RWPE1 (cell line): ENCODE measurements around the gene AIF1.
A peak's percentile ranks its signal among the peaks of the same experiment; 100 is the strongest.

Source experiments
- CTCF ChIA-PET: fragments of 350-600 bp; sonication (Branson Sonifier 250); formaldehyde crosslinking; extraction: SDS; loops from one replicate; lab custom pipeline; 2021; lab: Yijun Ruan, JAX
- POLR2A ChIA-PET: fragments of 400-600 bp; formaldehyde crosslinking; extraction: SDS; loops from one replicate; lab custom pipeline; 2020; ENCODE audit warnings: antibody characterized with exemption; ENCODE audit not compliant: low non-redundant PET; lab: Yijun Ruan, JAX
- DNase-seq: peaks from one replicate; pipeline ENCODE4 v3.0.0; 2012; ENCODE audit warnings: low spot score
- H3K27ac ChIP-seq: fragments of 450-650 bp; 2 replicates; pipeline ENCODE4 v1.5.1; 2017
- TF ChIP-seq, protein P1 (sequence below): fragments of 450-650 bp; conservative IDR thresholded peaks from 2 replicates; pipeline ENCODE4 v1.5.1; 2017; ENCODE audit warnings: low read depth, mild to moderate bottlenecking

AIF1 gene

DNA sequence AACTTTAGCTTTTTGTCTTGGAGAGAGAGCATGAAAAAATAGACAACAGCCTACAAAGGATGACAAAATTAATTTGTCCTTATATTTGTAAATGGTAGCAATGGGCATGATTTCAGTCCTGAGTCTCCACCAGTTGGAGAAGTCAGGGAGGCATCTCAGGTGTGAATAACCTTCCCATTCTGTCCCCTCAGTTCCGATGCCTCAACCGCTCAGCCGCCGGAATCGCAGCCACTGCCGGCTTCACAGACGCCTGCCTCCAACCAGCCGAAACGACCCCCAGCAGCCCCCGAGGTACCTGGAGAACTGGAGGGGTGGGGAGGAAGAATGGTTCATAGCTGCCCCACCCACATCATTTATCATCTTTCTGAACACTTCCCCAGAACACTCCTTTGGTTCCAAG, 9.0 kb downstream of the AIF1 start:
- no peak overlapping the region for H3K27ac ChIP-seq
- TF ChIP-seq, protein P1, sequence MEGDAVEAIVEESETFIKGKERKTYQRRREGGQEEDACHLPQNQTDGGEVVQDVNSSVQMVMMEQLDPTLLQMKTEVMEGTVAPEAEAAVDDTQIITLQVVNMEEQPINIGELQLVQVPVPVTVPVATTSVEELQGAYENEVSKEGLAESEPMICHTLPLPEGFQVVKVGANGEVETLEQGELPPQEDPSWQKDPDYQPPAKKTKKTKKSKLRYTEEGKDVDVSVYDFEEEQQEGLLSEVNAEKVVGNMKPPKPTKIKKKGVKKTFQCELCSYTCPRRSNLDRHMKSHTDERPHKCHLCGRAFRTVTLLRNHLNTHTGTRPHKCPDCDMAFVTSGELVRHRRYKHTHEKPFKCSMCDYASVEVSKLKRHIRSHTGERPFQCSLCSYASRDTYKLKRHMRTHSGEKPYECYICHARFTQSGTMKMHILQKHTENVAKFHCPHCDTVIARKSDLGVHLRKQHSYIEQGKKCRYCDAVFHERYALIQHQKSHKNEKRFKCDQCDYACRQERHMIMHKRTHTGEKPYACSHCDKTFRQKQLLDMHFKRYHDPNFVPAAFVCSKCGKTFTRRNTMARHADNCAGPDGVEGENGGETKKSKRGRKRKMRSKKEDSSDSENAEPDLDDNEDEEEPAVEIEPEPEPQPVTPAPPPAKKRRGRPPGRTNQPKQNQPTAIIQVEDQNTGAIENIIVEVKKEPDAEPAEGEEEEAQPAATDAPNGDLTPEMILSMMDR = no peak
- POLR2A ChIA-PET = interaction anchor here (1.4 kb wide), 1 partner anchor 29 kb away, joined by 4 read pairs; the partner anchor contains the start of gene BAG6
- DNase-seq = no peak
- CTCF ChIA-PET = interaction anchor here (1.0 kb wide), 1 partner anchor 15 kb away, joined by 3 read pairs; no protein-coding TSS in a partner anchor

DNA sequence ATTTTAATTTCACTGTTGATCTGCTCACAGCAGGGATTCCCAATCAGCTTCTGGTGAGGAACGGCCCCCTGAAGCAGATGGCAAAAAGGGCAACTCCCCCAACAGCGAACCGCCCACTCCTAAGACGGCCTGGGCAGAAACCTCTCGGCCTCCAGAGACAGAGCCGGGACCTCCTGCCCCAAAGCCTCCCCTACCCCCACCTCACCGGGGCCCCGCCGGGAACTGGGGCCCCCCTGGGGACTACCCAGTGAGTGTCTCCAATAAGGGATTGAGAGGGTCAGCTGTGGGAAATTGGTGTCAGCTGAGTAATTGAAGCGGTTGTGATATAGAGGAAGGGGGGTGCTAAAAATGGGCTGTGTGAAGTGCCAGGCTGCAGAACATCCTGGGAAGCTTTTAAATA, 11.9 kb downstream of the AIF1 start:
- TF ChIP-seq, protein P1 = no peak
- CTCF ChIA-PET = no interaction called here
- POLR2A ChIA-PET = no interaction called here
- no peak for DNase-seq
- no peak overlapping the region for H3K27ac ChIP-seq

DNA sequence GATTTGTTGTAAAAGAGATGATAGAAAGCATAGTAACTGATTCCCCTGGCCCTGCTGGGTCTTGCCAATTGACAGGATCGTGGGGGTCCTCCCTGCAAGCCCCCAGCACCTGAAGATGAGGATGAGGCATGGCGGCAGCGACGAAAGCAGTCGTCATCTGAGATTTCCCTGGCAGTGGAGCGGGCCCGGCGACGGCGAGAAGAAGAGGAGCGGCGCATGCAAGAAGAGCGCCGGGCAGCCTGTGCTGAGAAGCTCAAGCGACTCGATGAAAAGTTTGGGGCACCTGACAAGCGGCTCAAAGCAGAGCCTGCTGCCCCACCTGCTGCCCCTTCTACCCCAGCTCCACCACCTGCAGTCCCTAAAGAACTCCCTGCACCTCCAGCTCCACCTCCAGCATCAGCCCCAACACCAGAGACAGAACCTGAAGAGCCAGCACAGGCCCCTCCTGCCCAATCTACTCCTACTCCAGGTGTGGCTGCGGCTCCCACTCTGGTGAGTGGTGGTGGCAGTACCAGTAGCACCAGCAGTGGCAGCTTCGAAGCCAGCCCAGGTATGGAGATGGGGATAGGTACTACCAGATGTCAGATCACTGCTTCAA, 12.8 kb downstream of the AIF1 start:
- H3K27ac ChIP-seq = peak overlapping the region; percentile 25; the same call in 1 of the 2 replicates
- DNase-seq = no peak
- ChIA-PET CTCF (interaction anchor here (0.5 kb wide), 1 partner anchor 9 kb away, joined by 3 read pairs; no protein-coding TSS in a partner anchor), POLR2A (no interaction called here)
- TF ChIP-seq, protein P1 = no peak

DNA sequence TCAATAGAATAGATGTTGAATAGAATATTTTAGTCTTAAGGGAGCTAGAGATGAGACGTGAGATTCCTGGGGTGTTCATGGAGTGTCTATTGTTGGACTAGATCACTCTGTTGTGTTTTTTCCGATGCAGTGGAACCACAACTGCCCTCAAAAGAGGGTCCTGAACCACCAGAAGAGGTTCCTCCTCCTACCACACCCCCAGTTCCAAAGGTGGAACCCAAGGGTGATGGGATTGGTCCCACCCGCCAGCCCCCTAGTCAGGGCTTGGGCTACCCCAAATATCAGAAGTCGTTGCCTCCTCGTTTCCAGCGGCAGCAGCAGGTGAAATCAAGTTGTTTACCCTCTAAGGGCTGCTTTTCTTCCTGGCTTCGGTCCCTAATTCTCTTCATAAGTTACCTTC, 14.0 kb downstream of the AIF1 start:
- ChIA-PET CTCF (no interaction called here), POLR2A (no interaction called here)
- H3K27ac ChIP-seq = peak overlapping the region; percentile 14
- TF ChIP-seq, protein P1 = no peak
- DNase-seq = no peak

DNA sequence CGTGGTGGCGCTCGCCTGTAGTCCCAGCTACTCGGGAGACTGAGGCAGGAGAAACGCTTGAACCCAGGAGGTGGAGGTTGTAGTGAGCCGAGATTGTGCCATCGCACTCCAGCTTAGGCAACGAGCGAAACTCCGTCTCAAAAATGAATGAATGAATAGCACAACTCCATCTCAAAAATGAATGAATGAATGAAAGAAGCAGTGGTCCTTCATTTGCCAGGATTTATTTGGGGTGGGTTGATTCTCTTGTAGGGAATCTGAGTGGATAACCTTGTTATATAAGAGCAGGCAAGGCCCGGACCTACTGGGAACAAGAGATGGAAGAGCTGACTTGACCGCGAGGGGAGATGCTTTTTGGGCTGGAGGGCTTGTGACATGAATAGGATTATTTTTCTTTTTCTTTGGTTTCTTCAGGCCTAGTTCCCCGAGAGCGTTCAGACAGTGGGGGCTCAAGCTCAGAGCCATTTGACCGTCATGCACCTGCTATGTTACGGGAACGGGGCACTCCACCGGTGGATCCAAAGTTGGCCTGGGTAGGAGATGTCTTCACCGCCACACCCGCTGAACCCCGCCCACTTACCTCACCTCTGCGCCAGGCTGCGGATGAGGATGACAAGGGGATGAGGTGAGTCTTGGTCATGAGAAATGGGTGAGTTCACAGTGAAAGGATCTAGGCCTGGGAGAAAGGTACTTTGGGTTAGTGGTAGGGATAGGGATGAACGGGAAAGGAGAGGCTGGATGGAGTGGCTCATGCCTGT, 15.3 kb downstream of the AIF1 start:
- no peak for DNase-seq
- TF ChIP-seq, protein P1 = no peak
- ChIA-PET CTCF (no interaction called here), POLR2A (no interaction called here)
- peak overlapping the region; percentile 46 for H3K27ac ChIP-seq

DNA sequence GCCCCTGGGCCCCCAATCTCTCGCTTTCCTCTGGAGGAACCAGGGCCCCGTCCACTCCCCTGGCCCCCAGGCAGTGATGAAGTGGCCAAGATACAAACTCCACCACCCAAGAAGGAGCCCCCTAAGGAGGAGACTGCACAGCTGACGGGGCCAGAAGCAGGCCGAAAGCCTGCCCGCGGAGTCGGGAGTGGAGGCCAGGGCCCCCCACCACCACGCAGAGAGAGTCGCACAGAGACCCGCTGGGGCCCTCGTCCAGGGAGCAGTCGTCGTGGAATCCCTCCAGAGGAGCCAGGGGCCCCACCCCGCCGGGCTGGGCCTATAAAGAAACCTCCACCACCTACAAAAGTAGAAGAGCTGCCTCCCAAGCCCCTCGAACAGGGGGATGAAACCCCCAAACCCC, 16.2 kb downstream of the AIF1 start:
- POLR2A ChIA-PET = no interaction called here
- CTCF ChIA-PET = no interaction called here

More for the DNA sequence above, 16.2 kb downstream of the AIF1 start:
- no peak for DNase-seq
- H3K27ac ChIP-seq = peak overlapping the region; percentile 46; the same call in 1 of the 2 replicates
- TF ChIP-seq, protein P1 = no peak
